SK-N-SH treated with all-trans-retinoic acid at 6 μM for 48 hours (cell line): ENCODE measurements around the gene ALKBH5.

Experiments used
- ATAC-seq: fragments of 200-7000 bp; cut with Tn5 transposase; 3 replicates; pipeline ENCODE4 v1.9.1; 2020; ENCODE audit warnings: mild to moderate bottlenecking, moderate library complexity
- ARNTL ChIP-seq: fragments of 450-650 bp; formaldehyde crosslinking; IDR thresholded peaks from 2 replicates; pipeline ENCODE4 v1.5.0; 2020; ENCODE audit warnings: low read depth, mild to moderate bottlenecking, moderate library complexity, borderline replicate concordance
- BACH2 ChIP-seq: fragments of 250-450 bp; sonication (Bioruptor Pico); IDR thresholded peaks from 2 replicates; pipeline ENCODE4 v1.9.0; 2021; ENCODE audit warnings: mild to moderate bottlenecking, borderline replicate concordance
- CREB5 ChIP-seq: fragments of 250-450 bp; sonication (Bioruptor Pico); IDR thresholded peaks from 2 replicates; pipeline ENCODE4 v1.5.1; 2020; ENCODE audit warnings: low read depth, mild to moderate bottlenecking, moderate library complexity
- CSDC2 ChIP-seq: fragments of 250-450 bp; sonication (Bioruptor Pico); IDR thresholded peaks from 2 replicates; pipeline ENCODE4 v1.5.0; 2020; ENCODE audit warnings: mild to moderate bottlenecking, moderate library complexity
- CSRNP3 ChIP-seq: fragments of 250-450 bp; sonication (Bioruptor Pico); IDR thresholded peaks from 2 replicates; pipeline ENCODE4 v1.5.1; 2021; ENCODE audit warnings: mild to moderate bottlenecking, moderate library complexity
- ESRRG ChIP-seq: fragments of 250-450 bp; sonication (Bioruptor Pico); IDR thresholded peaks from 2 replicates; pipeline ENCODE4 v1.6.1; 2021; ENCODE audit warnings: mild to moderate bottlenecking
- GLIS3 ChIP-seq: fragments of 250-450 bp; sonication (Bioruptor Pico); IDR thresholded peaks from 2 replicates; pipeline ENCODE4 v1.5.0; 2020; ENCODE audit warnings: mild to moderate bottlenecking, moderate library complexity
- ISL1 ChIP-seq: fragments of 250-450 bp; sonication (Bioruptor Pico); IDR thresholded peaks from 2 replicates; pipeline ENCODE4 v2.1.2; 2022; ENCODE audit warnings: mild to moderate bottlenecking, moderate library complexity
- OSR1 ChIP-seq: fragments of 250-450 bp; sonication (Bioruptor Pico); IDR thresholded peaks from 2 replicates; pipeline ENCODE4 v1.8.0; 2022; ENCODE audit warnings: moderate library complexity, mild to moderate bottlenecking, inconsistent platforms
- PATZ1 ChIP-seq: fragments of 250-450 bp; sonication (Bioruptor Pico); IDR thresholded peaks from 2 replicates; pipeline ENCODE4 v1.8.0; 2020; ENCODE audit warnings: mild to moderate bottlenecking, moderate library complexity, borderline replicate concordance
- PPARA ChIP-seq: fragments of 250-450 bp; sonication (Bioruptor Pico); IDR thresholded peaks from 2 replicates; pipeline ENCODE4 v1.5.0; 2020; ENCODE audit warnings: mild to moderate bottlenecking, borderline replicate concordance
- SNAI2 ChIP-seq: fragments of 250-450 bp; sonication (Bioruptor Pico); IDR thresholded peaks from 2 replicates; pipeline ENCODE4 v1.5.0; 2020; ENCODE audit warnings: mild to moderate bottlenecking, moderate library complexity
- TCF4 ChIP-seq: fragments of 250-450 bp; sonication (Bioruptor Pico); IDR thresholded peaks from 2 replicates; pipeline ENCODE4 v1.8.0; 2021; ENCODE audit warnings: mild to moderate bottlenecking, moderate library complexity, borderline replicate concordance
- ZC3H10 ChIP-seq: fragments of 250-450 bp; sonication (Bioruptor Pico); IDR thresholded peaks from 2 replicates; pipeline ENCODE4 v1.5.1; 2021; ENCODE audit warnings: mild to moderate bottlenecking, moderate library complexity
- ZFP3 ChIP-seq: fragments of 250-450 bp; sonication (Bioruptor Pico); IDR thresholded peaks from 2 replicates; pipeline ENCODE4 v1.5.0; 2020; ENCODE audit warnings: mild to moderate bottlenecking, moderate library complexity
- ZFP30 ChIP-seq: fragments of 450-650 bp; formaldehyde crosslinking; IDR thresholded peaks from 2 replicates; pipeline ENCODE4 v1.5.0; 2022; ENCODE audit warnings: mild to moderate bottlenecking, moderate library complexity
- ZNF565 ChIP-seq: fragments of 450-650 bp; formaldehyde crosslinking; conservative IDR thresholded peaks from 2 replicates; pipeline ENCODE4 v1.5.0; 2020; ENCODE audit warnings: low read depth, mild to moderate bottlenecking, moderate library complexity
- ZNF70 ChIP-seq: fragments of 450-650 bp; formaldehyde crosslinking; IDR thresholded peaks from 2 replicates; pipeline ENCODE4 v1.5.0; 2020; ENCODE audit warnings: mild to moderate bottlenecking, moderate library complexity
- TF ChIP-seq, protein P1 (sequence below): fragments of 250-450 bp; sonication (Bioruptor Pico); IDR thresholded peaks from 2 replicates; pipeline ENCODE4 v1.8.0; 2021; ENCODE audit warnings: low read depth, mild to moderate bottlenecking, moderate library complexity, borderline replicate concordance

ALKBH5 gene

GRCh38 chr17:18191236-18191667, 7.6 kb downstream of the ALKBH5 start:
- TF ChIP-seq ISL1 (no peak), ESRRG (CRISPR knock-in tag) (no peak), OSR1 (CRISPR knock-in tag) (no peak), TCF4 (CRISPR knock-in tag) (no peak), ZC3H10 (CRISPR knock-in tag) (no peak), ZNF70 (CRISPR knock-in tag) (no peak), PPARA (CRISPR knock-in tag) (no peak), ZNF565 (no peak)
- TF ChIP-seq, protein P1, sequence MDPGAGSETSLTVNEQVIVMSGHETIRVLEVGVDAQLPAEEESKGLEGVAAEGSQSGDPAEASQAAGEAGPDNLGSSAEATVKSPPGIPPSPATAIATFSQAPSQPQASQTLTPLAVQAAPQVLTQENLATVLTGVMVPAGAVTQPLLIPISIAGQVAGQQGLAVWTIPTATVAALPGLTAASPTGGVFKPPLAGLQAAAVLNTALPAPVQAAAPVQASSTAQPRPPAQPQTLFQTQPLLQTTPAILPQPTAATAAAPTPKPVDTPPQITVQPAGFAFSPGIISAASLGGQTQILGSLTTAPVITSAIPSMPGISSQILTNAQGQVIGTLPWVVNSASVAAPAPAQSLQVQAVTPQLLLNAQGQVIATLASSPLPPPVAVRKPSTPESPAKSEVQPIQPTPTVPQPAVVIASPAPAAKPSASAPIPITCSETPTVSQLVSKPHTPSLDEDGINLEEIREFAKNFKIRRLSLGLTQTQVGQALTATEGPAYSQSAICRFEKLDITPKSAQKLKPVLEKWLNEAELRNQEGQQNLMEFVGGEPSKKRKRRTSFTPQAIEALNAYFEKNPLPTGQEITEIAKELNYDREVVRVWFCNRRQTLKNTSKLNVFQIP (CRISPR knock-in tag): no peak
- ATAC-seq: no peak

DNA sequence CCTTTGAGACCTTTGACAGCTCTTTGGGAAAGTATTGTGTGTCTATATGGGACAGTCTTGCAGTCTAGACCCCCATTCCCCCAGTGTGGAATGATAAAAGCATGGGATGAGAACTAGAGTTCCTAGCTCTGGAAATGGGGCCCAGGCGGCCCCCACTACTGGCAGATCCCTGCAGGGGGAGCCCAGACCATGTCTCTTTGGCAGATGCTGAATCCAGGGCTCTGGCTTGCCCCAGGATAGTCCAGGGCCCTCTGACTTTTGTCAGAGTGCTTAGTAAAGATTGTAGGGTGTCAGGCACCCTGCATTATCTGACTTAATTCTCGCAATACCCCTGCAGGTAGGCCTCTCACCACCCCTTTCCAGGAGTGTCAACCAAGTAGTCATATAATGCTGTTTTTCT, 8.3 kb downstream of the ALKBH5 start:
- no peak for ATAC-seq
- no peak for TF ChIP-seq TCF4 (CRISPR knock-in tag)
- no peak for TF ChIP-seq ZFP30 (CRISPR knock-in tag)
- TF ChIP-seq ZFP3 (CRISPR knock-in tag): no peak
- TF ChIP-seq PPARA (CRISPR knock-in tag): no peak
- no peak for TF ChIP-seq CSRNP3 (CRISPR knock-in tag)
- no peak for TF ChIP-seq ARNTL
- TF ChIP-seq BACH2 (CRISPR knock-in tag): no peak
- no peak for TF ChIP-seq CSDC2 (CRISPR knock-in tag)
- TF ChIP-seq PATZ1 (CRISPR knock-in tag): no peak
- no peak for TF ChIP-seq ESRRG (CRISPR knock-in tag)
- TF ChIP-seq ISL1: no peak
- TF ChIP-seq GLIS3 (CRISPR knock-in tag): no peak
- TF ChIP-seq, protein P1 (CRISPR knock-in tag): no peak

- TF ChIP-seq ZC3H10 (CRISPR knock-in tag) (no peak), ZNF565 (no peak), BACH2 (CRISPR knock-in tag) (no peak), ISL1 (no peak), PATZ1 (CRISPR knock-in tag) (no peak), CSDC2 (CRISPR knock-in tag) (no peak), GLIS3 (CRISPR knock-in tag) (no peak), CSRNP3 (CRISPR knock-in tag) (no peak)
- no peak for ATAC-seq
These were observed 10.8 kb downstream of the ALKBH5 start for GRCh38 chr17:18194394-18194793.

- no peak for TF ChIP-seq TCF4 (CRISPR knock-in tag)
- TF ChIP-seq SNAI2 (CRISPR knock-in tag): no peak
- no peak for TF ChIP-seq GLIS3 (CRISPR knock-in tag)
- no peak for TF ChIP-seq PPARA (CRISPR knock-in tag)
- no peak for TF ChIP-seq CREB5
- no peak for TF ChIP-seq CSDC2 (CRISPR knock-in tag)
- TF ChIP-seq PATZ1 (CRISPR knock-in tag): no peak
- TF ChIP-seq ZFP30 (CRISPR knock-in tag): no peak
- TF ChIP-seq CSRNP3 (CRISPR knock-in tag): no peak
These were observed 11.2 kb downstream of the ALKBH5 start for GRCh38 chr17:18194804-18195203.

More at GRCh38 chr17:18194804-18195203, 11.2 kb downstream of the ALKBH5 start:
- ATAC-seq: no peak
